Erythroblast (primary cell): ENCODE results near the gene TSPAN9.

Experiments used
- GATA1 ChIP-seq: IDR thresholded peaks from 2 replicates; pipeline ENCODE4 v1.6.1; 2011; ENCODE audit warnings: low read depth, mild to moderate bottlenecking, control low read depth, low read length, moderate library complexity
- POLR2A ChIP-seq: IDR thresholded peaks from 2 replicates; pipeline ENCODE4 v1.6.1; 2011; ENCODE audit warnings: mild to moderate bottlenecking, low read length

GRCh38 chr12:3073438-3074250 lies 3.5 kb upstream of the TSPAN9 start:
- TF ChIP-seq POLR2A (no peak), GATA1 (no peak)
